Measurements from ENCODE around the gene RSPO4. TPM values are rescaled to one million over a fixed set of nuclear protein-coding genes. Genes with fewer than 3 reads are reported as not detected.

RSPO4 gene
- total and polyA plus RNA-seq, 2 of the 8 experiments (the other 6 are each of a cell fraction or from before 2014, with no cell fraction given) = 3.4 to 6.4 TPM

- H3K56ac ChIP-seq (replicated peaks; ENCODE audit: insufficient read length, low read depth, low read length) = no peak overlapping the region
- no peak overlapping the region for H3K9ac ChIP-seq (replicated peaks in 1 of 4; ENCODE audit: extremely low read depth in 1 of 4, low read depth in 3 of 4, low read length in 3 of 4)
- no peak overlapping the region for H2AK5ac ChIP-seq (ENCODE audit: low read depth, low read length)
- no peak overlapping the region for H3K27ac ChIP-seq (ENCODE audit: low read depth, low read length)
- DNase-seq (ENCODE audit: low read depth in 1 of 2, low spot score in 2 of 2) (no peak), FAIRE-seq (no peak)
- no peak overlapping the region for H4K91ac ChIP-seq (replicated peaks; ENCODE audit: insufficient read length, low read length)
- H2BK12ac ChIP-seq (ENCODE audit: low read depth, low read length) = 0 out of 2 replicates have a peak overlapping the region, but pooled peaks have one; percentile 50
- no peaks in the 10 kb centered on the region for H3K36me3 ChIP-seq (ENCODE audit: control insufficient read depth in 2 of 4, insufficient read depth in 4 of 4, low read length in 3 of 4)
- peaks cover 0 to 3% (median 1%) of the 10 kb centered on the region in 4 experiments; a peak in 2 of 7 replicates for H3K4me1 ChIP-seq (replicated peaks in 1 of 4; ENCODE audit: control insufficient read depth in 3 of 4, insufficient read depth in 4 of 4, low read length in 3 of 4)
- no peaks in the 10 kb centered on the region for H3K79me2 ChIP-seq (ENCODE audit: control insufficient read depth in 1 of 2, insufficient read depth in 2 of 2, low read length in 2 of 2)
- H2BK120ac ChIP-seq (replicated peaks; ENCODE audit: low read depth, low read length) = no peak overlapping the region
- TF ChIP-seq NRF1 (IDR thresholded peaks at IDR 0.05; ENCODE audit: low read depth, low read length) = no peak
- TF ChIP-seq RFX5 (IDR thresholded peaks at IDR 0.05; ENCODE audit: borderline replicate concordance, low read depth, low read length) = peak; percentile 79; the same call in 1 of the 2 replicates
- no peaks in the 10 kb centered on the region for H3K79me1 ChIP-seq (ENCODE audit: low read depth, low read length)
- no peak overlapping the region for H3K23ac ChIP-seq (ENCODE audit: insufficient read length)
- H3K9me3 ChIP-seq (ENCODE audit: insufficient read depth in 2 of 2, low read depth in 1 of 2, low read length in 1 of 2) = no peaks in the 10 kb centered on the region
- no peak overlapping the region; the same call in 1 of the 2 replicates for H2BK15ac ChIP-seq (ENCODE audit: low read length)
- no peaks in the 10 kb centered on the region for H4K20me1 ChIP-seq (replicated peaks in 1 of 2; ENCODE audit: control insufficient read depth in 1 of 2, insufficient read depth in 2 of 2, low read length in 2 of 2)
- POLR2A ChIA-PET (ENCODE audit: partially characterized antibody) = no interaction called here
- peaks cover 0 to 2% (median 0%) of the 10 kb centered on the region in 4 experiments; a peak in 3 of 7 replicates for H3K27me3 ChIP-seq (replicated peaks in 1 of 4; ENCODE audit: control insufficient read depth in 3 of 4, extremely low read depth in 1 of 4, insufficient read depth in 3 of 4, low read length in 3 of 4)
- no peak overlapping the region for H2BK5ac ChIP-seq (ENCODE audit: low read depth, low read length)
- 0 out of 2 replicates have a peak overlapping the region, but pooled peaks have one; percentile 57 for H2AFZ ChIP-seq (ENCODE audit: low read length)
- no peak overlapping the region for H4K5ac ChIP-seq (ENCODE audit: insufficient read length, low read depth, low read length)
- H3K4me2 ChIP-seq (ENCODE audit: insufficient read depth in 1 of 2, low read depth in 2 of 2, low read length in 2 of 2) = no peak overlapping the region
- WGBS, 2 experiments (ENCODE audit: extremely low coverage in 1 of 2, insufficient coverage in 1 of 2, insufficient read length in 1 of 2, insufficient replicate concordance in 2 of 2, low coverage in 1 of 2, low lambda C conversion rate in 2 of 2, missing lambda C conversion rate in 1 of 2) = 88% methylated on average over 7 of the region's 10 CpGs; no CpG with 5 or more reads in 1 of the 2 experiments
- H3K18ac ChIP-seq (ENCODE audit: extremely low read depth, low read length) = no peak overlapping the region
- no peak overlapping the region for H3K4ac ChIP-seq (replicated peaks; ENCODE audit: insufficient read length, low read depth, low read length)
- H3K4me3 ChIP-seq (ENCODE audit: extremely low read depth in 1 of 4, insufficient read depth in 2 of 4, low read depth in 3 of 4, low read length in 4 of 4) = no peak overlapping the region
- no peak overlapping the region for H2BK20ac ChIP-seq (ENCODE audit: low read length)
- H4K8ac ChIP-seq (ENCODE audit: extremely low read depth, insufficient read depth, low read length) = no peak overlapping the region
- CTCF ChIA-PET (ENCODE audit: partially characterized antibody) = no interaction called here
- no peak overlapping the region for H3K14ac ChIP-seq (ENCODE audit: insufficient read length)
- H3K23me2 ChIP-seq (ENCODE audit: low read depth, low read length) = no peaks in the 10 kb centered on the region; the same call in 1 of the 2 replicates
Observed at GRCh38 chr20:991850-992249, 10.3 kb downstream of the RSPO4 start.

All from H1 (cell line).